ENCODE data around the gene SMPD2.

The SMPD2 gene

GRCh38 chr6:109478841-109479624 lies 38.5 kb downstream of the SMPD2 start:
- TF ChIP-seq CTCF (IDR thresholded peaks at IDR 0.05): no peak

GRCh38 chr6:109480993-109481480 lies 40.5 kb downstream of the SMPD2 start:
- no peak for TF ChIP-seq CTCF (IDR thresholded peaks at IDR 0.05)
- DNase-seq (ENCODE audit: low spot score): no peak
- Histone ChIP-seq H3K4me3 (peak overlapping the region; percentile 100), H3K27ac (no peak overlapping the region)

More at GRCh38 chr6:109478841-109479624, 38.5 kb downstream of the SMPD2 start:
- no peak overlapping the region for H3K27ac ChIP-seq
- DNase-seq (ENCODE audit: low spot score): no peak
- peak overlapping the region; percentile 21 for H3K4me3 ChIP-seq

- peak; percentile 90 for DNase-seq (ENCODE audit: low spot score)
- TF ChIP-seq CTCF (IDR thresholded peaks at IDR 0.05): no peak
- Histone ChIP-seq H3K4me3 (peak within 1 kb of the TSS; percentile 100), H3K27ac (peak within 1 kb of the TSS; percentile 84 to 95)
Observed at GRCh38 chr6:109482905-109483734, 42.6 kb downstream of the SMPD2 start, which contains the start of gene ZBTB24. ZBTB24 (minus strand) TSS chr6:109483219; CDS start chr6:109482026, 1,193 bp downstream.

- H3K27ac ChIP-seq: peak overlapping the region; percentile 28 to 95
- peak overlapping the region; percentile 100 for H3K4me3 ChIP-seq
- DNase-seq (ENCODE audit: low spot score): no peak
- no peak for TF ChIP-seq CTCF (IDR thresholded peaks at IDR 0.05)
Observed at GRCh38 chr6:109483735-109484057, 43.2 kb downstream of the SMPD2 start.

GRCh38 chr6:109484122-109484521 lies 43.6 kb downstream of the SMPD2 start:
- H3K27ac ChIP-seq: peak overlapping the region; percentile 28 to 95
- H3K4me3 ChIP-seq: peak overlapping the region; percentile 100
- no peak for DNase-seq (ENCODE audit: low spot score)
- TF ChIP-seq CTCF (IDR thresholded peaks at IDR 0.05): no peak

GRCh38 chr6:109485266-109485935 lies 44.9 kb downstream of the SMPD2 start:
- no peak overlapping the region for H3K27ac ChIP-seq
- TF ChIP-seq CTCF (IDR thresholded peaks at IDR 0.05): no peak
- no peak overlapping the region for H3K4me3 ChIP-seq
- no peak for DNase-seq (ENCODE audit: low spot score)
